Thyroid gland (tissue), 4 donors: ENCODE data around the gene PARP6. TPM values are rescaled to one million over a fixed set of nuclear protein-coding genes. Genes with fewer than 3 reads are reported as not detected.

ENCODE experiments used
- DNase-seq, 2 donors: peaks; one replicate each; pipeline ENCODE4 v3.0.0-alpha.2; 2019
- H3K27ac ChIP-seq, 3 donors: fragments of 200-600 bp; sonication (generic); 1 replicate in 2 of 3; 2 replicates in 1 of 3; pipeline ENCODE4 v1.5.1; 2016 to 2019; ENCODE audit warnings: mild to moderate bottlenecking in 1 of 3, moderate library complexity in 1 of 3
- H3K27me3 ChIP-seq: fragments of 200-600 bp; sonication (generic); one replicate; pipeline ENCODE4 v1.5.1; 2019
- H3K36me3 ChIP-seq, 2 donors: fragments of 200-600 bp; sonication (generic); one replicate each; pipeline ENCODE4 v1.5.1; 2016 to 2019
- H3K4me1 ChIP-seq, 2 donors: fragments of 200-600 bp; sonication (generic); one replicate each; pipeline ENCODE4 v1.5.1; 2017 to 2019
- H3K4me3 ChIP-seq, 3 donors: fragments of 200-600 bp; sonication (generic); replicated peaks in 1 of 3; 1 replicate in 2 of 3; 2 replicates in 1 of 3; pipeline ENCODE4 v1.5.1; 2016; ENCODE audit warnings: mild to moderate bottlenecking in 1 of 3
- H3K9me3 ChIP-seq: fragments of 200-600 bp; sonication (generic); one replicate; pipeline ENCODE4 v1.5.1; 2017
- POLR2A ChIP-seq, 2 donors: fragments of 450-650 bp; IDR thresholded peaks; one replicate each; pipeline ENCODE4 v1.6.1; 2017; ENCODE audit warnings: antibody characterized with exemption in 2 of 2, mild to moderate bottlenecking in 2 of 2, moderate library complexity in 1 of 2
- WGBS, 2 donors: methylation state at CpG; one replicate each; pipeline ENCODE4 v1.1.5; 2017; 5-methylcytosine and 5-hydroxymethylcytosine counted together
- intact Hi-C: fragments of 100-400 bp; cut with DNase I; formaldehyde crosslinking; loops from one replicate; pipeline ENCODE4 v1.15.1; 2023
- total RNA-seq, 4 donors: library from RNA; depleted of rRNA; stranded (reverse); fragments of >200 nt; gene quantifications; one replicate each; pipeline ENCODE4 v1.2.3, GENCODE V29; 2016
- TF ChIP-seq, protein P1 (sequence below), 6 experiments: fragments of 200-600 bp in 3 of 6; fragments of 450-650 bp in 3 of 6; sonication (generic) in 3 of 6; IDR thresholded peaks; one replicate each; pipeline ENCODE4 v1.5.1; 2016 to 2019; ENCODE audit warnings: antibody characterized with exemption in 6 of 6, mild to moderate bottlenecking in 2 of 6, inconsistent platforms in 1 of 6, moderate library complexity in 1 of 6

PARP6 gene
- total RNA-seq, 4 donors from 2014 or later, result 54.2 to 98.0 (median 70.4) TPM

DNA sequence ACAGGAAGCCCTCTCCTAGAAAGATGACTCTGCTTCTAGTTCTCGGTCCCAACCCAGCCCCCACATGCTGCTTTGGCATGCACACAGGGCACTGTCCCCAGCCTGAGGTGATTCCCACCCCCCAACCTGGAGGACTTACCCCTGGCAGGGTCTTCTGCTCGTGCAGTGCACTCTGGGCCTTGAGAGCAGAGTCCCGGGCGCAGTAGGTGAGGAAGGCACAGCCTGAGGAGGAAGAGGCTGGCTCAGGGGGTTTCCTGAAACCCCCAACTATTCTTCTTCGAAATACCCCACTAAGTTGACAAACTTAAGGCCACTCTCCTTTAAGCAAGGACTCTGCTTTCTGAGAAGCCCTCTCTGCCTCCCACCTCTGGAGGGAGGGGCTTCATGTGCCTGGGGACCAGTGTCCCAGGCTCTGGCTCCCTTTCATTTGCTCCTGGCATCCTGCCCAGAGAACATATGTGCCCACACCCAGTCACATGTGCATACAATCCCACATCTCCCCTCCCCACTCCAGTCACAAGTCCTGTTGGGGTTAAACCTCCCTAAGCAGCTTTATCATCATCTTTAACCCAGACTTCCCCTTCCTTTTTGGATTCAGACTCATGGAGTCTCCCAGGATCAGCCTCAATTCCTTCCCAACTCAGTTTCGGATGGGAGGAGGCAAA is 43.5 kb upstream of the PARP6 start:
- no peak for DNase-seq
- Histone ChIP-seq H3K36me3 (no peaks in the 10 kb centered on the region), H3K9me3 (no peaks in the 10 kb centered on the region), H3K4me1 (peaks cover 7 to 15% of the 10 kb centered on the region in 2 donors), H3K27ac (no peak overlapping the region), H3K4me3 (no peak overlapping the region), H3K27me3 (no peaks in the 10 kb centered on the region)
- intact Hi-C loops, result no loop called here
- TF ChIP-seq POLR2A (IDR thresholded peaks at IDR 0.05), result no peak
- TF ChIP-seq, protein P1, sequence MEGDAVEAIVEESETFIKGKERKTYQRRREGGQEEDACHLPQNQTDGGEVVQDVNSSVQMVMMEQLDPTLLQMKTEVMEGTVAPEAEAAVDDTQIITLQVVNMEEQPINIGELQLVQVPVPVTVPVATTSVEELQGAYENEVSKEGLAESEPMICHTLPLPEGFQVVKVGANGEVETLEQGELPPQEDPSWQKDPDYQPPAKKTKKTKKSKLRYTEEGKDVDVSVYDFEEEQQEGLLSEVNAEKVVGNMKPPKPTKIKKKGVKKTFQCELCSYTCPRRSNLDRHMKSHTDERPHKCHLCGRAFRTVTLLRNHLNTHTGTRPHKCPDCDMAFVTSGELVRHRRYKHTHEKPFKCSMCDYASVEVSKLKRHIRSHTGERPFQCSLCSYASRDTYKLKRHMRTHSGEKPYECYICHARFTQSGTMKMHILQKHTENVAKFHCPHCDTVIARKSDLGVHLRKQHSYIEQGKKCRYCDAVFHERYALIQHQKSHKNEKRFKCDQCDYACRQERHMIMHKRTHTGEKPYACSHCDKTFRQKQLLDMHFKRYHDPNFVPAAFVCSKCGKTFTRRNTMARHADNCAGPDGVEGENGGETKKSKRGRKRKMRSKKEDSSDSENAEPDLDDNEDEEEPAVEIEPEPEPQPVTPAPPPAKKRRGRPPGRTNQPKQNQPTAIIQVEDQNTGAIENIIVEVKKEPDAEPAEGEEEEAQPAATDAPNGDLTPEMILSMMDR (IDR thresholded peaks at IDR 0.05), result no peak
- 69 to 72% methylated on average over 6 of the region's 6 CpGs for WGBS, 2 donors

DNA sequence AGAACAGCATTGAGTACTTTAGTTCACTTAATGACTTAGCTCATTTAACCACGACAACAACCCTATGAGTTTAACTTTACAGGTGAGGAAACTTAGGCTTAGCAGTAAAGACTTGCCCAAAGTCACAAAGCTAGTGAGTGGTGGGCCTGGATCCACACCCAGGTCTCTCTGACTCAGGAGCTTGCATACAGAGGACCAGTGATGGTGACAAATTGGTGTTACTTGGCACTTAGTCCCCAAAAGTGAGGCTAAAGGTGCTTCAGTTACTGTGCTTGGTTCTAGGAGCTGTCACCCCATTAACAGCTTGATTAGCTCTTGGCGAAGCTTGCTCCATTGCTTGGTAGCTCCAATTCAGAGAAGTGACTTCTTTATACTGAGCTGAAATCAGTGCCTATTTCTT is 41.5 kb upstream of the PARP6 start:
- WGBS, 2 donors, result 83 to 95% methylated on average over 2 of the region's 2 CpGs
- Histone ChIP-seq H3K36me3 (no peaks in the 10 kb centered on the region), H3K4me1 (no peaks in the 10 kb centered on the region), H3K4me3 (no peak overlapping the region), H3K27ac (no peak overlapping the region), H3K9me3 (no peaks in the 10 kb centered on the region), H3K27me3 (no peaks in the 10 kb centered on the region)
- intact Hi-C loops, result no loop called here
- no peak for DNase-seq
- TF ChIP-seq, protein P1 (IDR thresholded peaks at IDR 0.05), result no peak
- TF ChIP-seq POLR2A (IDR thresholded peaks at IDR 0.05), result no peak

DNA sequence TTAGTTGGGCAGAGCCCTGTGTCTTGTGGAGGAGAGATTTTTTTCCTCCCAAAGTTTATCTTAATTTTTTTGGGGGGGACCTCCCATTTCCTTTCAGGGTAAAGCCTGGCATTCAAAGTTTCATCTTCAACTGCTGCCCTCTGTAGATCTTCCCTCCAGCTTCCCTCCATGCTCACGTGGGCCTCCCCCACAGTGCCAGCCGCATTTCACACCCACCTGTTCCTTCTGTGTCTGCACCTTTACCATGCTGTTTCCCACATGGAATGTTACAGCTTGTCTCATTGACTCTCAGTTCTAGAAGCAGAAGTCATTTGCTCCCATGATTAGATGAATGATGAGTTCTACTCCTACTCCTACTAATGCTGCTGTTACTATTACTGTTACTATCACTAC is 41.1 kb upstream of the PARP6 start:
- WGBS, 2 donors, result 80% methylated on average over 2 of the region's 2 CpGs
- DNase-seq, result no peak
- H3K27ac ChIP-seq, result no peak overlapping the region

DNA sequence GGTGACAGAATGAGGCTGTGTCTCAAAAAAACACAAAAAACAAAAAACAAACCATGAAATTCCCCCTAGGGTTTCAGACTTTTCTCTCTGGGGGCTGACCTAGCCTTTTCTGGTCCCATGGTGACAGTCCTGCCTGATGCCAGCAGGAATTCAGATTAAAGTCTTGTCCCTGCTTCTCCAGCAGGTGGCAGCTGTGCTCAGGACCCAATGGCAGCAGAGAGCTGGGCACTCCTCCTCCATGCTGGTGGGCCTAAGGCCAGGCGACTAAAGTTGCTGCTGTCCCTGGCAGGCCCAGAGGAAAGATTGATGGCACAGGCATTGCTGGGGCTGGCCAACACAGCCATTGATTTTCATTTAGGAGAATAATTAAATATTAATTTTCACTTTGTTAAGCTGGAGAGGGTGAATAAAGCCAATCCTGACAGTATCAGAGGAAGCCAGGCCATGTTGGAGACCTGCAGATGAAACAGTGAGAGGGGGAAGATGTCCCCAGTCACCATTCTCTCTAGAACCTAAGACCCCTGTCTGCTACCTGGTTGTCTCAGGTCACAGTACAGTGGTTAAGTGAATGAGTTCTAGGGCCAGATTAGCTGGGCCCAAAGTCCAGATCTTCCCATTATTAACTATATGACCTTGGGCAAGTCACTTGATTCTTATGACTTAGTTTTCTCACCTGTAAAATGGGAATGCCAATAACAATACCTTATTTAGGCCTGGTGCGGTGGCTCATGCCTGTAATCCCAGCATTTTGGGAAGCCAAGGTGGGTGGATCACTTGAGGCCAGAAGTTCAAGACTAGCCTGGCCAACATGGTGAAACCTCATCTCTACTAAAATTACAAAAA is 40.5 kb upstream of the PARP6 start:
- TF ChIP-seq, protein P1 (IDR thresholded peaks at IDR 0.05), result peak in 5 of 6 experiments; percentile 34 to 74 (median 70)
- TF ChIP-seq POLR2A (IDR thresholded peaks at IDR 0.05), result no peak
- no peak overlapping the region for H3K4me3 ChIP-seq
- H3K36me3 ChIP-seq, result no peaks in the 10 kb centered on the region
- H3K4me1 ChIP-seq, result no peaks in the 10 kb centered on the region
- 54 to 69% methylated on average over 2 of the region's 2 CpGs for WGBS, 2 donors
- H3K9me3 ChIP-seq, result no peaks in the 10 kb centered on the region
- no peak overlapping the region for H3K27ac ChIP-seq
- intact Hi-C loops, result no loop called here
- DNase-seq, result peak; percentile 65 to 69
- no peaks in the 10 kb centered on the region for H3K27me3 ChIP-seq

More for the DNA sequence above, 41.1 kb upstream of the PARP6 start:
- Histone ChIP-seq H3K27me3 (no peaks in the 10 kb centered on the region), H3K4me3 (no peak overlapping the region), H3K9me3 (no peaks in the 10 kb centered on the region), H3K36me3 (no peaks in the 10 kb centered on the region), H3K4me1 (no peaks in the 10 kb centered on the region)
- intact Hi-C loops, result no loop called here
- TF ChIP-seq, protein P1 (IDR thresholded peaks at IDR 0.05), result no peak
- no peak for TF ChIP-seq POLR2A (IDR thresholded peaks at IDR 0.05)

DNA sequence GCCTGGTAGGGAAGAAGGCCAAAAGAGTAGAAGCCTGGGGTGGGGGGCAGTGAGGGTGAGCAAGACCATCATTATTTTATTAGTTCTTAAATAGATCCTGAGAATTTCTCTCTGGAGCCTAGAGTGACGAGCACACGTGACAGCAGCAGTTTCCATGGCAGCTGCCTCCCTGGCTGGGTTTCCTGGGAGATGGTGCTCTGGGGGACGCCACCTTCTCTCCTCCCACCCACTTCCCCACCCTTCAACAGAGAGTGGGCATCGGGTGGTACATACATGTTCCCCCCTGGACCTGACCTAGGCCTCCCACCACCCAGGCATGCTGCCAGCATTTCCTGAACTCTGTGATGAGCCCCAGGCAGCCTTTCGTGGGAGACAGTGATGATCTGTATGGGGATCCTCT is 34.7 kb upstream of the PARP6 start:
- H3K27ac ChIP-seq, result no peak overlapping the region
- WGBS, 2 donors, result 72 to 80% methylated on average over 5 of the region's 5 CpGs
- TF ChIP-seq, protein P1 (IDR thresholded peaks at IDR 0.05), result no peak
- no peak for TF ChIP-seq POLR2A (IDR thresholded peaks at IDR 0.05)
- no peak overlapping the region for H3K4me3 ChIP-seq
- no peaks in the 10 kb centered on the region for H3K27me3 ChIP-seq
- intact Hi-C loops, result no loop called here
- no peaks in the 10 kb centered on the region for H3K36me3 ChIP-seq
- no peak for DNase-seq
- no peaks in the 10 kb centered on the region for H3K4me1 ChIP-seq
- H3K9me3 ChIP-seq, result no peaks in the 10 kb centered on the region
